ENCODE results near the gene PVR.

GRCh38 chr19:44617110-44617880, 26.4 kb upstream of the PVR start:
- no peak for TF ChIP-seq EP300 (IDR thresholded peaks at IDR 0.05)
- TF ChIP-seq CTCF (IDR thresholded peaks at IDR 0.05): no peak
- no peak for TF ChIP-seq POLR2A (IDR thresholded peaks at IDR 0.05)

Data from gastroesophageal sphincter (tissue), 3 donors.